GM21390 (cell line): ENCODE results near the gene CD164L2.
A peak's percentile ranks its signal among the peaks of the same experiment; 100 is the strongest.
"Not testable (repeated sequence)": the region's sequence is repeated elsewhere in the genome, so short reads cannot be mapped to it uniquely, and the experiment has no call there.

Source experiments
- ATAC-seq: cut with Tn5 transposase; IDR thresholded peaks from one replicate; pipeline ENCODE4 v1.9.1; 2021; ENCODE audit not compliant: unreplicated experiment

Gene CD164L2

GRCh38 chr1:27405598-27406361 is 22.6 kb upstream of the CD164L2 start:
- ATAC-seq: not testable (repeated sequence)

GRCh38 chr1:27405074-27405473 is 21.9 kb upstream of the CD164L2 start:
- ATAC-seq: no peak

DNA sequence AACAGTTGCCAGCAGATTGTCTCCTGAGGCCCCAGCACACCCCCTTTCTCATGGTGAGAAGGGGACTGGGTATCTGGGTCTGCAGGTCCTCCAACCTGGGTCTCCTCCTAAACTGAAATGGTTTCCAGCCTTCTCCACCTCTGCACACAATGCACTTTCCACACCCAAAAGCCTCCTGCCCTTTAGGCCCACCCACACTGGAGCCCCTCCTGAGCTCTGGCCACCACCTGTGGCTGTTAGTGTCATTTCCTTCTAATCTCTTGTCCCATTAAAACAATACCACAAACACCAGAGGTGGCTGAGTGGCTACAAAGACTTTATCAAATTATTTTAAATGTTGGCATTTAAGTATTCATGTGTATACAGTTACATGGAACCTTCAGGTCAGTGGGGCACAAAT is 20.8 kb upstream of the CD164L2 start:
- ATAC-seq: no peak

GRCh38 chr1:27403065-27403726 is 20.1 kb upstream of the CD164L2 start:
- ATAC-seq: no peak

DNA sequence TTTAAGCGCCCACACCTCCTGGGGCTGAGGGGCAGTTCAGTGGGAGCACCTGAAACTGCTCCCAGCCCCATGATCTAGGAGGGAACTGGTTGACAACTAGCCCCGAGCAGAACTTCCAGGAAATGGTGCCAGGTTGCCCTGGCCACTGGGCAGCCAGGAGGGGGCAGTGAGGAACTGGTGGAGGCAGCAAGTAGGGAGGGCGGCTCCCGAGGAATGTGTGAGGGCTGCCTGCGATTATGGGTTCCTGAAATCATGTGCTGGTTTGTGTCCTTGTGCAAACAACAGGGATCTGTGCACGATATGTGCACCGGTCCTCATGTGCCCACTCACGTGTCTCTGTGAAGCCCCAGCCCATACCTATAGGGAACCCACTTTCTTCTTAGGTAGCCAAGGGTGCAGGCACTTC is 19.2 kb upstream of the CD164L2 start:
- ATAC-seq: no peak

- no peak for ATAC-seq
Measured at GRCh38 chr1:27400963-27401341, 17.8 kb upstream of the CD164L2 start.

DNA sequence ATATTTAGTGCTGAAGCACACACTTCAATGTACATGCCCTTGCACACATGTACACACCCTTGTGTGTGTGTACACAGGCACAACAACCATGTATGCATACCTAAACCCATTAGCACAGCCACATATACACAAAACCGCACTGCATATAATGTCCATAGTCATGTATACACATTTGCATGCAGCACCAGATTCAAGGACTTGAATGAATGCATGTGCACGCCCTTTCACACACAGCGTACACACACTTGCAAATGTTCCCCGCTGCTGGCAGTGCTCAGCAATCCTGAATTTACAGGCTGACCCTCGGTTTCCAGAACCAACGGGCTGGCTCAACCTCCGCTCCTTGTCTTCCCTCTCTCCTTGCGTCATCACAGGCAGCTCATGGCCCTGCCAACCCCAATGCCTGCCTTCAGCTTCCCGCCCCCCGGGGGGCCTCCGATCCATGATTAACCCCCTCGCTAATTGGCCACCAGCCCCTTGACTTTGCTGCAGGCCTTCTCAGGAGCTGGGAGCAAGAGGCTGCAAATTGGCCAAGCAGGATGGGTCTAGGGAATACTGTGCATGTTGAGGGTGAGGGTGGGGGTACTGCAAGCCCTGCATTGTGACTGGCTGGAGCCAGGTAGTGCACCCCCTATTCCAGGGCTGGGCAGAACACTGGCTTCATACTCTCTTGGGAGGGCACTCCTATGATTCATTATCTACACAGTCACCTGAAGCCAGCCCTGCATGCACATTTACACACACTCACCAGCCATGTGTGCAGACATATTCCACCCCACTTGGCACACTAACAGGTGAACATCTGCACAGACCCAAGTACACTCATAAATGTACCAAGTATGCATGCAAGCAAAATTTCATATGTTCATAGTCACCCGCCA is 17.2 kb upstream of the CD164L2 start:
- ATAC-seq: no peak

DNA sequence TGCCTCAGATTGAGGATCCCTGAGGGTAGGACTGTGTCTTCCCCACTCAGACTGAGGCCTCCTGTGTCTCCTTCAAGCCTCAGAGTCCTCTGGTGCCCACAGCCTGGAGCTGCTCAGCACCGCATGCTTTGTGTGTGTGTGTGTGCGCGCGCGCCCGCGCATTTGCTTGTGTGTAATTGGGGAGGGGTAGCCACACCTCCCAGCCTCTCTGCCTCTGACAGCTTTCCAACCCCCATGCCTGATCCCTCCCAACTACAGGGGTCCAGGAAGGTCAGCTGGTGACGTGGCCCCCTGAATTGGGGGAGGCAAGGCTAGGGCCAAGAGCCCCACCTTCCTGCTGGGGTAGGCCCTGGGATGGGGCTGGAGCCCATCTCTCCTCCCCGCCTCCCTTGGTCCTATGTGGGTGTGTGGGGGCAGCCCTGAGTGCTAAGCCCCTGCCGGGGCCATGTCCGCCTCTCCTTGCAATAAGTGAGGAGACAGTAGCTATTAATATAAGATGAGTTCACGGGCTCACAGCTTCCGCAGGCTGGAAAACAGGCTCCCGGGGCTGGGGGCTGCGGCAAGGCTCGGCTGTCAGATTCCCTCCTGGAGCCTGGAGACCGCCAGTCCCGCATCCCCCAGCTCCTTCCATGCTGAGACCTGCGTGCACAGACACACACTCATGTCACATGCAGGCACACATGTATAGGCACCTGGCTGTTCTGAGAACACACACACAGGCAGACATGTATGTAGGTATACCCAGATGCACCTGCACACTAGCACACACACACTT is 16.3 kb upstream of the CD164L2 start:
- ATAC-seq: no peak

DNA sequence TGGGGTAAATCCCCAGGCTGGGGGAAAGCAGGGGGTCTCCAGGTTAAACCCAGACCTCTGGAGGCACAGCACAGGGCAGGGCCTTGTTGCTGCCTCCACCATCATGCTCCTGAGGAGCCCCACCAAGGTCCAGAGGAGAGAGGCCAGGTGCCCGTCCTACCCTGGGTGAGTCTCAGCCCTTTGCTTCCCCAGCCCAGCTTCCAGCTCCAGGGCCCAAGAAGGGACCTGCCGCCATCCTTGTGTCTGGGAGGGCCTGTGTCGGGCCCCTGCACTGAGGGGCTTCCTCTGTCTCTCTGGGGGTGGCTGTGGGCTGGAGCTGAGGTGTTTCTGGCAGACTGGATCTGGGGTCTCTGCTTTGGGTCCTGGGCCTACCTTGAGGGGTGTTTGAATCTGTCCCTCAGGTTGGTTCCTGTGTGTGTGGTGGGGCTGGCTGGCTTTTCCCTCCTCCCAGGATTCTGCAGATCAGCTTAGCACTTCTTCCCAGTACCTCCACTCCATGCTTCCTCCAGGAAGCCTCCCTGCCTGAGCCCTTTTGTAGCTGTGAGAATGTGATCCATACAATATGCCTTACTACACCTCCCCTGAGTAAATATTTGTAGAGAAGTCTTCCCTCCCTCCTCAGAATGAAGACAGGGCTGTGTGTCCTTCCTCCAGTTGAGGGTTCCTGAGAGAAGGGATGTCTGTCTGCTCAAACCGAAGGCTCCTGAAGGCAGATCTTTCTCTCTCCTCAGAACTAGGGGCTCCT is 15.4 kb upstream of the CD164L2 start:
- ATAC-seq: no peak

- ATAC-seq: no peak
Measured at GRCh38 chr1:27397749-27398148, 14.6 kb upstream of the CD164L2 start.

DNA sequence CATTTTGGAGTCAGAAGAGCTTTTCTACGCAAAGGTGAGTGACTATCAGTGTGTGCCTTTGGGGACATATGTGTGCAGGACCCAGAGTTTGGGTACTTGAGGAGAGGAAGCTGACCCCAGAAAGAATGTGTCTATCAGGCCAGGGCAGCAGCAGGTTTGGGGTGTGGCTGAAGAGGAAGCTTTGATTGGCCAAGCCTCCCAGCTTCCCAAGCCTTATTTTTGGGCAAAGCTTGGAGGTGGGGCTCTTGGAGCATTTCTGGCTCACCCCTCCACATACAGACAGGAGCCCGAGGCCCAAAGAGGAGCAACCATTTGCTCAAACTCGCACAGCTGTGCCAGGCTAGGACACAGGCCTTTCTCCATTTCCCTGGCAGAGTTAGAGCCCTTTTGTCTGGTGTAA is 14.0 kb upstream of the CD164L2 start:
- no peak for ATAC-seq

- ATAC-seq: no peak
Measured at GRCh38 chr1:27395441-27396195, 12.5 kb upstream of the CD164L2 start.

GRCh38 chr1:27394925-27395324 is 11.8 kb upstream of the CD164L2 start:
- ATAC-seq: no peak

GRCh38 chr1:27394282-27394658 is 11.1 kb upstream of the CD164L2 start:
- ATAC-seq: no peak

DNA sequence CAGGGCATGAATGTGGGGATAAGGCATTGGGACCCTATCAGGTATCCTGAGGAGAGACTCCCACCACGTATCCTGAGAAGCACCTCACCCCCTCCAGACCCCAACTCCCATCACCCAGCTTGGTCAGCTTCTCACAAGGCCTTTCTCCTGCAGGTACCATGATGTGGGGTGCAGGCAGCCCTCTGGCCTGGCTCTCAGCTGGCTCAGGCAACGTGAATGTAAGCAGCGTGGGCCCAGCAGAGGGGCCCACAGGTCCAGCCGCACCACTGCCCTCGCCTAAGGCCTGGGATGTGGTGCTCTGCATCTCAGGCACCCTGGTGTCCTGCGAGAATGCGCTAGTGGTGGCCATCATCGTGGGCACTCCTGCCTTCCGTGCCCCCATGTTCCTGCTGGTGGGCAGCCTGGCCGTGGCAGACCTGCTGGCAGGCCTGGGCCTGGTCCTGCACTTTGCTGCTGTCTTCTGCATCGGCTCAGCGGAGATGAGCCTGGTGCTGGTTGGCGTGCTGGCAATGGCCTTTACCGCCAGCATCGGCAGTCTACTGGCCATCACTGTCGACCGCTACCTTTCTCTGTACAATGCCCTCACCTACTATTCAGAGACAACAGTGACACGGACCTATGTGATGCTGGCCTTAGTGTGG is 10.6 kb upstream of the CD164L2 start:
- no peak for ATAC-seq

- ATAC-seq: no peak
Measured at GRCh38 chr1:27392778-27393635, 9.9 kb upstream of the CD164L2 start.

DNA sequence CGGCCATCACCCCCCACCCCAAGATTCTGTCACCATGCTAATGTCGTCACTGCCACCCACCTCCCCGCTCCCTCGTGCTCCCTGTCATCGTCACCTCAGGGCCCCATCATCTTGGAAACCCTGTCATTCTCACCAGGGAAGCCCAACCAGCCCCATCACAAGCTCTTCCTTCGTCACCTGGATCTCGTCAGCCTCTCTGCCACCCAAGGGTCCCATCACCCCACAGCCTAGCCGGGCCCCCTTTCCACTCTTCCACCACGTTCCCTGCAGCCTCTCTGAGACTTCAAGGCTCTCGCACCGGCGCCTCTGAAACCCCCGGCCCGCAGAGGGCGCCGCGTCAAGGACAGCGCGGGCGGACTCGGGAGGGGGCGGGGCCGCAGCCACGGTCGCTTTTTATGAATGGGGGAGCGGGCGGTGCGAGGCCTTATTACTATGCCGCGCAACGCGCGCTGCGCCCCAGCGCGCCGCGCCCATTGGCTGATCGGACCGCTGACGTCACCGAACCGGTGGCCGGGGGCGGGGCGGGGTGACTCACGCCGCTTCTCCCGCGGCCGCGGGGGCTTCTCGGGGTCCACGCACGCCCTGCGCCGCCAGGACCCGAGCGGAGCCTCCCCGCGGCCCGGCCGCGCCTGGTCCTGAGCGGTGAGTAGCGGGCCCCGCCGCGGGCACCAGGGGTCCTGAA is 9.1 kb upstream of the CD164L2 start, which contains the start of gene GPR3:
Gene GPR3, plus strand, starts transcription at position 527 of the 682 bp plus-strand sequence. CDS start 1,177 bp downstream, outside the sequence.
- peak; percentile 73 for ATAC-seq
